A549 (cell line): ENCODE results near the gene BTN2A1. TPM values are rescaled to one million over a fixed set of nuclear protein-coding genes. Genes with fewer than 3 reads are reported as not detected.

Experiments
- ATAC-seq, 2 experiments: fragments of 200-7000 bp in 1 of 2; fragments of >200 bp in 1 of 2; cut with Nextera tagmentation in 1 of 2; cut with Tn5 transposase in 1 of 2; 3 replicates each; pipeline versions ENCODE4 v1.8.0 to v1.9.1; 2018 to 2020; ENCODE audit warnings: mild to moderate bottlenecking in 1 of 2, moderate library complexity in 1 of 2
- CTCF ChIA-PET: fragments of 300-600 bp; sonication (Branson Sonifier 250); formaldehyde crosslinking; extraction: SDS; loops from one replicate; lab custom pipeline; 2021; ENCODE audit warnings: antibody characterized with exemption, inconsistent platforms; lab: Yijun Ruan, JAX
- POLR2A ChIA-PET: fragments of 350-600 bp; formaldehyde crosslinking; extraction: SDS; loops from one replicate; lab custom pipeline; 2021; ENCODE audit warnings: antibody characterized with exemption, inconsistent platforms; lab: Yijun Ruan, JAX
- DNase-seq, 2 experiments: peaks; one replicate each; pipeline versions ENCODE4 v3.0.0 to v3.0.0-alpha.2; 2011 to 2016; ENCODE audit warnings: low read depth in 1 of 2, low spot score in 1 of 2
- FAIRE-seq: peaks from 2 replicates; lab custom pipeline; 2011; peaks lifted over from hg19 to GRCh38; lab: Jason Lieb, UNC
- H3K27ac ChIP-seq, 2 experiments: fragments of >200 bp; sonication (Bioruptor Twin); formaldehyde crosslinking; 3 replicates each; pipeline ENCODE4 v1.5.1; 2016 to 2017
- H3K4me1 ChIP-seq: fragments of >200 bp; sonication (Bioruptor Twin); formaldehyde crosslinking; 3 replicates; pipeline ENCODE4 v1.6.1; 2016
- H3K4me2 ChIP-seq: fragments of >200 bp; sonication (Bioruptor Twin); formaldehyde crosslinking; 3 replicates; pipeline ENCODE4 v1.6.1; 2016
- H3K4me3 ChIP-seq: fragments of >200 bp; sonication (Bioruptor Twin); formaldehyde crosslinking; 3 replicates; pipeline ENCODE4 v1.5.1; 2016
- H3K9me3 ChIP-seq: fragments of >200 bp; sonication (Bioruptor Twin); formaldehyde crosslinking; 3 replicates; pipeline ENCODE4 v1.6.1; 2016
- FOSL2 ChIP-seq, 2 experiments: fragments of 450-650 bp in 1 of 2; fragments of >200 bp in 1 of 2; sonication (Bioruptor Twin) in 1 of 2; formaldehyde crosslinking; IDR thresholded peaks; 2 replicates each; pipeline versions ENCODE4 v1.5.0 to v1.6.1; 2016 to 2020; ENCODE audit warnings: mild to moderate bottlenecking in 1 of 2, moderate library complexity in 1 of 2
- FOXS1 ChIP-seq: fragments of 250-450 bp; sonication (Bioruptor Pico); IDR thresholded peaks from 2 replicates; pipeline ENCODE4 v1.5.0; 2020; ENCODE audit warnings: mild to moderate bottlenecking, moderate library complexity
- MAZ ChIP-seq: fragments of 150-350 bp; IDR thresholded peaks from 2 replicates; pipeline ENCODE4 v1.6.1; 2014; ENCODE audit warnings: antibody characterized with exemption, low read depth, low read length, borderline replicate concordance
- NPAS2 ChIP-seq: fragments of 250-450 bp; sonication (Bioruptor Pico); IDR thresholded peaks from 2 replicates; pipeline ENCODE4 v1.8.0; 2022; ENCODE audit warnings: mild to moderate bottlenecking, moderate library complexity, borderline replicate concordance
- RARB ChIP-seq: fragments of 250-450 bp; sonication (Bioruptor Pico); IDR thresholded peaks from 2 replicates; pipeline ENCODE4 v1.8.0; 2021; ENCODE audit warnings: mild to moderate bottlenecking, moderate library complexity
- RFX5 ChIP-seq: fragments of 450-650 bp; IDR thresholded peaks from 2 replicates; pipeline ENCODE4 v1.7.1; 2014; ENCODE audit warnings: antibody characterized with exemption, mild to moderate bottlenecking, moderate library complexity
- ZSCAN20 ChIP-seq: fragments of 250-450 bp; sonication (Bioruptor Pico); IDR thresholded peaks from 2 replicates; pipeline ENCODE4 v1.8.0; 2022; ENCODE audit warnings: mild to moderate bottlenecking, moderate library complexity
- WGBS: methylation state at CpG from one replicate; pipeline ENCODE4 v1.1.6; 2017; ENCODE audit errors: missing lambda C conversion rate; 5-methylcytosine and 5-hydroxymethylcytosine counted together
- polyA plus RNA-seq, 4 experiments: library from polyadenylated mRNA; depleted of rRNA in 3 of 4; stranded (reverse); fragments of >200 nt; fragmentation: RNase III in 1 of 4; extraction: RNeasy Plus Mini Kit Qiagen cat#74134 plus additional on column Dnase treatment in 1 of 4; gene quantifications; 2 replicates in 3 of 4; 3 replicates in 1 of 4; pipeline ENCODE4 v1.2.3, GENCODE V29; 2011 to 2017
- TF ChIP-seq, protein P1 (sequence below): IDR thresholded peaks from 2 replicates; pipeline ENCODE4 v1.6.1; 2012
- TF ChIP-seq, protein P2 (sequence below): fragments of >200 bp; sonication (Bioruptor Twin); formaldehyde crosslinking; IDR thresholded peaks from 3 replicates; pipeline ENCODE4 v1.6.1; 2016
- TF ChIP-seq, protein P3 (sequence below): IDR thresholded peaks from 2 replicates; pipeline ENCODE4 v1.6.1; 2012; ENCODE audit warnings: low read depth, borderline replicate concordance

The BTN2A1 gene
- polyA plus RNA-seq, 2 of the 4 experiments (the other 2 are of a cell fraction): 20.3 to 20.7 TPM

DNA sequence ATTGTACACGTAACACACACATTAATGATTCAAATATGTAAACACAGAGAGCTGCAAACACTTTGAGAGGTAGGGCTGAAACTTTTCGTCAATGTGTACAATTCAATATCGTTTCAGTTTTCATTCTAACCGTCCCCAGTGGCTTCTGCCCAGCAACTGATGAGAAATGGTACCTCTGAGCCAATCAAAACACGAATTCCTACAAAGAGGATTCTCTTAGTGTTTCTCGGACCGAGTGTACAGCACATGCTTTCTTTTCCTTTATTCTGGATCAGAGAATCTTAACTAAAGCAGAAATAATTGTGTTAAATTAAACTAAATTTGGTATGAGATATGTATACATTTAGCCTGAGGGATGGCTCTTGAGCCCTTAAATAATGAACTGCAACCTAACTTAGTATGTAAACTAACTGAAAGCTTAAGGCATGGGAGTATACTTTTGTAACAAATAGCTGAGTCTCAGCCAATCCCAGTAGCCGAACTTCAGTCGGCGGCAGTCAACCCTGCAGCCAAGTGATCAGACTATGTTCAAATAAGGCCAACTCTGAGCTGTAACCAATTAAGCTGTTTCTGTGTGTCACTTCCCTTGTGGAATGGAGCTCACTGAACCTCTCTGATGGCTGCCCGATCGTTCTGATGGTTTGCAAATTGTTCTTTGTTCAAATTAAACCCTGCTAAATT is 16.1 kb downstream of the BTN2A1 start:
- Histone ChIP-seq H3K4me1 (peaks cover 24% of the 10 kb centered on the region), H3K9me3 (no peaks in the 10 kb centered on the region), H3K4me3 (peak overlapping the region; percentile 44), H3K27ac (peak overlapping the region; percentile 77 to 90), H3K4me2 (peak overlapping the region; percentile 92)
- DNase-seq: peak; percentile 65 to 89
- ATAC-seq: peak; percentile 96 to 97
- under 1% methylated on average over 12 of the region's 12 CpGs for WGBS
- TF ChIP-seq RARB (CRISPR knock-in tag) (no peak), RFX5 (peak; percentile 99)
- TF ChIP-seq, protein P1, sequence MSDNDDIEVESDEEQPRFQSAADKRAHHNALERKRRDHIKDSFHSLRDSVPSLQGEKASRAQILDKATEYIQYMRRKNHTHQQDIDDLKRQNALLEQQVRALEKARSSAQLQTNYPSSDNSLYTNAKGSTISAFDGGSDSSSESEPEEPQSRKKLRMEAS: peak; percentile 31; the same call in 1 of the 2 replicates
- CTCF ChIA-PET: interaction anchor here (1.4 kb wide), 2 partner anchors 32 to 40 kb away, joined by 3 read pairs; no protein-coding TSS in a partner anchor
- POLR2A ChIA-PET: interaction anchor here (1.4 kb wide), 1 partner anchor 64 kb away, joined by 7 read pairs; the partner anchor contains the start of gene HMGN4
- no peak for FAIRE-seq

DNA sequence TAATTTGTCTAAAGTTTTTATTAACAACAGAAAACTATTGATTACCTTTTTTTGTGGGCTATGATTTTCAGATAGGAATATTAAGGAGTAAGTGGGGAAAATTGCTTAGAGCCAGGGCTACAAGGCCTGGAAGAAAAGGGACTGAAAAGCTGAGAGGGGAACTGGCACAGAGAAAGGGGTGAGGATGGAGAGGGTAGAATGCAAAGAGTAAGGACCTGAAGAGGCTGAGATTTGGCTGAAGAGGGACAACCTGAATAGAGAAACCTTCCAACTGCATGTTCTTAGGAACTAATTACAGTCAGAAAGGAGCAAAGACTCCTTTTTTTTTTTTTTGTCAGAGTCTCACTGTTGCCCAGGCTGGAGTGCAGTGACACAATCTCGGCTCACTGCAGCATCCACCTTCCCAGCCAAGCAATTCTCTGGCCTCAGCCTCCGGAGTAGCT is 16.7 kb downstream of the BTN2A1 start:
- Histone ChIP-seq H3K4me1 (peaks cover 24% of the 10 kb centered on the region), H3K9me3 (no peaks in the 10 kb centered on the region), H3K4me3 (peak overlapping the region; percentile 44), H3K27ac (peak overlapping the region; percentile 77 to 90), H3K4me2 (peak overlapping the region; percentile 92)
- peak; percentile 40 to 48; a peak in 4 of 6 replicates for ATAC-seq
- 69% methylated on average over 2 of the region's 2 CpGs for WGBS
- ChIA-PET POLR2A (interaction anchor here (1.4 kb wide), 1 partner anchor 63 kb away, joined by 7 read pairs; the partner anchor contains the start of gene HMGN4), CTCF (interaction anchor here (1.4 kb wide), 2 partner anchors 31 to 39 kb away, joined by 3 read pairs; no protein-coding TSS in a partner anchor)
- no peak for FAIRE-seq
- no peak for DNase-seq
- TF ChIP-seq NPAS2 (CRISPR knock-in tag): no peak
- no peak for TF ChIP-seq ZSCAN20 (CRISPR knock-in tag)
- TF ChIP-seq, protein P2, sequence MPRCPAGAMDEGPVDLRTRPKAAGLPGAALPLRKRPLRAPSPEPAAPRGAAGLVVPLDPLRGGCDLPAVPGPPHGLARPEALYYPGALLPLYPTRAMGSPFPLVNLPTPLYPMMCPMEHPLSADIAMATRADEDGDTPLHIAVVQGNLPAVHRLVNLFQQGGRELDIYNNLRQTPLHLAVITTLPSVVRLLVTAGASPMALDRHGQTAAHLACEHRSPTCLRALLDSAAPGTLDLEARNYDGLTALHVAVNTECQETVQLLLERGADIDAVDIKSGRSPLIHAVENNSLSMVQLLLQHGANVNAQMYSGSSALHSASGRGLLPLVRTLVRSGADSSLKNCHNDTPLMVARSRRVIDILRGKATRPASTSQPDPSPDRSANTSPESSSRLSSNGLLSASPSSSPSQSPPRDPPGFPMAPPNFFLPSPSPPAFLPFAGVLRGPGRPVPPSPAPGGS: 0 out of 3 replicates have a peak, but pooled peaks have one; percentile 42

DNA sequence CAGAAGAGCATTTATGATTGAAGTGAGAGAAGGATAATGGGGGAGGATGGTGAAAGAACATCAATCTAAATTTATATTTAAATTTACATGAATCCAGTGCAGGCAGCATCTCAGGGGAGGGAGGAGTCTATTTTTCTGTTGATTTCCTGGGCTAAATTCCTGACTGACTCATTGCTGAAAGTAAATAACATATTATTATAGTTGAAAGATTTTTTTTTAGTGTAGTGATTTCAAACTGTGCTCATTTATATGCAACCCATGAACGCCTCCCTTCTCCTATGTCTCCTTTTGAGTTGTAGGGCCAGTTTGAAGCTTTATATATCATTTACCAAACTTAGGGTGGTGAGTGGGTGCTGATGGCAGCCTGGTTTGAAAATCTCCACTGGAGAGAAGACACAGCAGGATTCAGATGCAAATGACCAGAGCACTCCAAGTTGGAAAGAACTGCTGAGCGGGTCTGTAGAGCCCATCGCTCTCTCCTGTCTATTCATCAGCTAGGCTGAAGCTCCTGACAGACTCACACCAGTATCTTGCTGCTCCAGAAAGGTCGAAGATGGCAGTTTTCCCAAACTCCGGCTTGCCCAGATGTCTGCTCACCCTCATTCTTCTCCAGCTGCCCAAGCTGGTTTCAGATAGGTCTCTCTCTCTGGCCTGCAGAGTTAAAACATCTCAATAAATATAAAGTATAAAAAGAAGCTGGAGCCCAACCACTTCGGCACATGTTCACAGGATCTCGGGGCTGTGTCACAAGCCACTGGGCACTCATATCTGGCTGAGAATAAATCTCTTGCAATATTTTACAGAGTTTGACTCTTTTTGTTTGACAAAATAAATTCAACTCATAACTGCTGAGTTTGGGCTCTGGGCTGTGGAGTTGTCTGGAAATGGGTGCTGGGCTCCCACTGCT is 18.3 kb downstream of the BTN2A1 start:
- TF ChIP-seq FOSL2 (IDR thresholded peaks at IDR 0.05) (no peak), FOSL2 (CRISPR knock-in tag; IDR thresholded peaks at IDR 0.05) (peak; percentile 21; the same call in 1 of the 2 replicates), FOXS1 (CRISPR knock-in tag) (no peak), MAZ (no peak)
- TF ChIP-seq, protein P2: no peak
- TF ChIP-seq, protein P3, sequence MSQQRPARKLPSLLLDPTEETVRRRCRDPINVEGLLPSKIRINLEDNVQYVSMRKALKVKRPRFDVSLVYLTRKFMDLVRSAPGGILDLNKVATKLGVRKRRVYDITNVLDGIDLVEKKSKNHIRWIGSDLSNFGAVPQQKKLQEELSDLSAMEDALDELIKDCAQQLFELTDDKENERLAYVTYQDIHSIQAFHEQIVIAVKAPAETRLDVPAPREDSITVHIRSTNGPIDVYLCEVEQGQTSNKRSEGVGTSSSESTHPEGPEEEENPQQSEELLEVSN: no peak
- ChIA-PET POLR2A (no interaction called here), CTCF (interaction anchor here (0.7 to 1.9 kb wide), 2 partner anchors 33 to 135 kb away, joined by 3 to 8 read pairs; no protein-coding TSS in a partner anchor)
- FAIRE-seq (no peak), DNase-seq (no peak), ATAC-seq (no peak)
- Histone ChIP-seq H3K4me1 (peaks cover 24% of the 10 kb centered on the region), H3K9me3 (no peaks in the 10 kb centered on the region), H3K4me2 (peak overlapping the region; percentile 92), H3K4me3 (no peak overlapping the region), H3K27ac (peak overlapping the region in 1 of 2 experiments; percentile 90; a peak in 2 of 6 replicates)
- WGBS: 82% methylated on average over 7 of the region's 7 CpGs
